GM15510 (cell line): ENCODE data around the gene ZNF230.

ENCODE experiments used
- POLR2A ChIP-seq: IDR thresholded peaks from 3 replicates; pipeline ENCODE4 v1.6.1; 2011; ENCODE audit warnings: borderline replicate concordance; ENCODE audit not compliant: insufficient read length; ENCODE audit errors: extremely low read depth

Gene ZNF230

DNA sequence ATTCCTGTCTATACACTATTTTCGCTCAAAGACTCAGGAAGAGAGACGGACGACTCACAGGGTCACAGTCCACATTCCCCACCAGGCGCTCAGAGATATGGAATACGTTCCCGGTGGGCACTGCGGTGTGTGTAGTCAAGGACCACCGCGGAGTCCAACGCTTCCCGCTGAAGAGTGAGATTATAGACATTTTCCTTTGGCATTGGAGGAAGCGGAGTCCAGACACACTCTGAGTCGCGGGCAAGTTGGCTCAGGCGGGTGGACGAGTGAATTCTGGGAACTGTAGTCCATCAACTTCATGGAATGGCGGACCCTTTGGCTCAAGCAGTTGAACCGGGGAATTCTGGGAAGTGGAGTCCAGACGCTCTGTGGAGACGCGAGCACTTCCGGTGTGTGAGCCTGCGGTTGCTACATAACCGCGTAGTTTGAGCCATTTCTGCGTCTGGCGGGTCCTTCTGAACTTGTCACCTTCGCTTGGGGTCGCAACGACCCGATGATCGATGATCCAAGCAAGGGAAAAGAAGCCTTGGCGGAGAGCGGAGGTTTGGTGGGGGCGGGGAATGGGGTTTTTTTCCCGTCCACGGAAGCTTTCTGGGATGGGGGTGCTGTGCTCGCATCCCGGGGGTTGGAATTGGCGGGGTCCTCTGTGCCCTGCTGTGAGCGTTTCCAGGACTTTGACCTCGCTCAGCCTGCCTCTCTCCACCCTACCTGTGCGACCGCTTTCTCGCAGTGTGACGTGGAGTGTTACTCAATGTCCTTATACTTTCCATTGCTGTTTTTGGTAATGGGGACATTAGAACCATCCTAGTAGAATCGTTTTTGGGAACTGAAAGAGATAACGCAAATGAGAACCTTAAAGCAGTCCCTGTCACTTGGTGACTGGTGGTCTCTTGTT, at the start of gene ZNF230:
TSS of gene ZNF230 (plus strand) at position 392 of the 895 bp plus-strand sequence. CDS start 4,122 bp downstream, outside the sequence.
- TF ChIP-seq POLR2A: peak; percentile 59

GRCh38 chr19:43956827-43957226, 45.9 kb upstream of the ZNF230 start:
- TF ChIP-seq POLR2A: no peak

DNA sequence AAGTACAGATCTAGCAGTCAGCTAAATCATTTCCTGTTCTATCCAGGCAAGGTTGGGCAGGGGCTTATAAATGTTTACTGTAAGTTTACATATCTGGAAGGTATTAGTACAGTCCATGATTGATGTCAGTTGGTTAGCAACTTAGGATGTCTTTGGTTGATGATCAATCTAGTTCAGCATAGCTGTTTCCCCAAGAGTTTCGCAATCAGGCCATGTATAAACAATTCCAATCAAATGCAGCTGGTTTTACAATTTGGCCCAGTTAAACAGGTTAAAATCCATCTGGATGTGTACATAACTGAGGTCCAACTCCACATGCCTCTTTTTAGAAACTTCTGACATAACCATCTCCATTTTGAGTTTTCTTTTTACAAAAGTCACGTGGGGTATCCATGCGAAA, 44.9 kb upstream of the ZNF230 start:
- TF ChIP-seq POLR2A: no peak

DNA sequence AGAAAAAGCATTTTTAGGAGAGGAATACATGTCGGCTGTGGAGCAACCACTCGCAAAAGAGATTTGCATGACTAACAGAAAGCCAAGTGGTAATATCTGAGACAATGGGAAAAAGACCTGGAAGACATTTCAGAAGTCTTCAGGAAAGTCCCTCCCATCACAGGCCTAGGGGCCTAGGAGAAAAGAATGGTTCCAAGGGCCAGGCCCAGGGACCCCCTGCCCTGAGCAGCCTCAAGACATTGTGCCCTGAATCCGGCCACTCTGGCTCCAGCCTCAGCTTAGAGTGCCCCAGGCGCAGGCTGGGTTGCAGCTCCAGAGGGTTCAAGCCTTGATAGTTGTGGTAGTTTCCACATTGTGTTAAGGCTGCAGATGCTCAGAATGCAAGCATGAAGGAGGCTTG, 42.3 kb upstream of the ZNF230 start:
- TF ChIP-seq POLR2A: no peak

DNA sequence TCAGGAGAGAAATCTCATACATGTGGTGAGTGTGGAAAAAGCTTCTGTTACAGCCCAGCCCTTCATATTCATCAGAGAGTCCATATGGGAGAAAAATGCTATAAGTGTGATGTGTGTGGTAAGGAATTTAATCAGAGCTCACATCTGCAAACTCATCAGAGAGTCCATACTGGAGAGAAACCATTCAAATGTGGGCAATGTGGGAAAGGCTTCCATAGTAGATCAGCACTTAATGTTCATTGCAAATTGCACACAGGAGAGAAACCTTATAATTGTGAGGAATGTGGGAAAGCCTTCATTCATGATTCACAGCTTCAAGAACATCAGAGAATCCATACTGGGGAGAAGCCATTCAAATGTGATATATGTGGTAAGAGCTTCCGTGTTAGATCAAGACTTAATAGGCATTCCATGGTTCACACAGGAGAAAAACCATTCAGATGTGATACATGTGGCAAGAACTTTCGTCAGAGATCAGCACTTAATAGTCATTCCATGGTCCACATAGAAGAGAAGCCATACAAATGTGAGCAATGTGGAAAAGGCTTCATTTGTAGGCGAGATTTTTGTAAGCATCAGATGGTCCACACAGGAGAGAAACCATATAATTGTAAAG, 36.6 kb upstream of the ZNF230 start:
- no peak for TF ChIP-seq POLR2A

GRCh38 chr19:43976732-43977131, 26.0 kb upstream of the ZNF230 start:
- no peak for TF ChIP-seq POLR2A

- no peak for TF ChIP-seq POLR2A
Measured at GRCh38 chr19:43983544-43983911, 19.2 kb upstream of the ZNF230 start.

- peak; percentile 36 for TF ChIP-seq POLR2A
Measured at GRCh38 chr19:43983912-43984686, 18.7 kb upstream of the ZNF230 start, which contains the start of gene ZNF155. Gene ZNF155, plus strand, starts transcription at chr19:43984188. Its CDS starts 4,356 bp downstream, at chr19:43988544.

DNA sequence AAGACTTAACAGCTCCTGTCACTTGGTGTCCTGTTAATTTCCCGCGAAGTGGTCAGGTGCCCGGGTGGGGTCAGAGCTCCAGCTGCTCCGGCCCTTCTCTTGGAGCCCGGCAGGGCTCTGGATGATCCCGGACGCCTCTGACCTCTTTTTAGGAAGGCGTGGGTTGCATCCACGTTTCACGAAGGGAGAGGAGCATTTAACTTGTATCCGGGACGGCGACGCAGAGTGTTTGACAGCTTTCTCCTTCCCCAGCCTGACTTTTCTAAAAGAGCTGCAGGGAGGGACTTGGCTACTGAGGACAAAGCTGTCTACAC, 18.1 kb upstream of the ZNF230 start:
- no peak for TF ChIP-seq POLR2A

- no peak for TF ChIP-seq POLR2A
Measured at GRCh38 chr19:43997631-43998290, 5.0 kb upstream of the ZNF230 start.

GRCh38 chr19:44002212-44002565, 568 bp upstream of the ZNF230 start:
- no peak for TF ChIP-seq POLR2A

DNA sequence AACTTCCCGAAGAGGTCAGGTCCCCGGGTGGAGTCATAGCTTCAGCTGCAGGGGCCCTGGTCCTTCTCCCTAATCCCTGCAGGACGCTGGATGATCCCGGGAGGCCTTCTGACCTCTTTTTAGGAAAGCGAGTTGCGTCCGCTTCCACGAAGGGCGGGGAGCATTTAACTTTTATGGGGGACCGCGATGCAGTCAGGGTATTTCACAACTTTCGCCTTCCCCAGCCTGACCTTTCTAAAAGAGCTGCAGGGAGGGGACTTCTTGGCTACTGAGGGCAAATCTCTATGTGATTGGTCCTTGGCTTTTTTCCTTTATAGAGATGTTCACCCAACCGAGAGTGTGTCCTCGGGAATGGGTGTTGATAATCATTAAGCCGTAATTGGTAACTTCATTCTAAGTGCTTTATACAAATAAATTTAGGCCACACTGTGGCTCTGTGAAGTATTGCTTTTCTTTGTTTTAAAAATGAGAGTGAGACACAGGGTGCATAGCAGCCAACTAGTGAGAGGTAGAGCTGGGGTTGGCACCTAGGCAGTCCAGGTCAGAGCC, 778 bp downstream of the ZNF230 start:
- no peak for TF ChIP-seq POLR2A

- no peak for TF ChIP-seq POLR2A
Measured at GRCh38 chr19:44005973-44006372, 3.2 kb downstream of the ZNF230 start.

DNA sequence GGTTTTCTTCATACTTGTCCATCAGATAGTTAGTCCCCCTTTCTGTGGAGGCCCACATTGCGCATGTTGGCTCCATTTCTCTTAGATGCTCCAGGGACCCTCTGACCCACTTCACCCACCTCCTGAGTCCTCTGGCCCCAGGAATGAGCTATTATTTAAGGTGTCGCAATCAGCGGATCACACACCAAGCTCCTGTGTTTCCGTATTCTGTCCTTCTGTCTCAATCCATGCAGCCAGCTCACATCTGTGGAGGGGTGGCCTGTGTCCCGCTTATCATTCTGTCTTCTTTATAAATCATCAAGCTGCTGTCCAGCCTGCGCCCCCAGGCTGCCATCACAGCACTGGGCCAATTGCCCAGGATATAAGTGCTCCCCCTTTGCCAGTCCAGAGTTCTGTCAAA, 4.7 kb downstream of the ZNF230 start:
- no peak for TF ChIP-seq POLR2A

DNA sequence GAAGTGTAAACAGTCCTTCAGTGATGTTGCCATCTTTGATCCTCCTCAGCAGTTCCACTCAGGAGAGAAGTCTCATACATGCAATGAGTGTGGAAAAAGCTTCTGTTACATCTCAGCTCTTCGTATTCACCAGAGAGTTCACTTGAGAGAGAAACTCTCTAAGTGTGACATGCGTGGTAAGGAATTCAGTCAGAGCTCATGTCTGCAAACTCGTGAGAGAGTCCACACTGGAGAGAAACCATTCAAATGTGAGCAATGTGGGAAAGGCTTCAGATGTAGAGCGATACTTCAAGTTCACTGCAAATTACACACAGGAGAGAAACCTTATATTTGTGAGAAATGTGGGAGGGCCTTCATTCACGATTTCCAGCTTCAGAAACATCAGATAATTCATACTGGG, 7.7 kb downstream of the ZNF230 start:
- no peak for TF ChIP-seq POLR2A

- TF ChIP-seq POLR2A: no peak
Measured at GRCh38 chr19:44019498-44019897, 16.7 kb downstream of the ZNF230 start.

GRCh38 chr19:44021221-44021620, 18.5 kb downstream of the ZNF230 start:
- TF ChIP-seq POLR2A: no peak
